ENCODE data around the gene BTLA. TPM values are rescaled to one million over a fixed set of nuclear protein-coding genes. Genes with fewer than 3 reads are reported as not detected.

The BTLA gene
- polyA plus RNA-seq, 1 donor = 1.0 TPM

DNA sequence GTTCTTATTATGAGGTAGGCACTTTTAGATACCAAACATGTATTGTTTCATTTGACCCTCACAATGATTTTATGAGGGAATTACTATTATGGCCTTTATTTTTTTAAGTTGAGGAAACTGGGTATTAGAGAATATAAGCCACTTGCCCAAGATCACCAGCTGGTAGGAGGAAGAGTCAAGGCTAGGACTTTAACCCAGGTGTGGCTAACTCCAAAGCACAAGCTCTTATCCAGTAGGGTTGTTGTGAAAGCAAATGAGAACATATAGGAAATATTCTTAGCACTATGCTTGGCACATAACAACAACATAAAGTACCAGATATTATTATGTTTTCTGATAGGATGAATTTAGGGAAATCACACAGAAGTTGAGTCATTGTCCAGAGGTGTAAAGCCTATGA is 7.9 kb downstream of the BTLA start:
- H3K27me3 ChIP-seq (ENCODE audit: control insufficient read depth, insufficient read depth, low read length) = no peaks in the 10 kb centered on the region
- no peaks in the 10 kb centered on the region for H3K36me3 ChIP-seq (ENCODE audit: control insufficient read depth, insufficient read depth, low read length)
- H3K9me3 ChIP-seq (ENCODE audit: control insufficient read depth, low read depth, low read length) = no peaks in the 10 kb centered on the region
- H3K4me1 ChIP-seq (ENCODE audit: control insufficient read depth, insufficient read depth, low read length) = no peaks in the 10 kb centered on the region
- no peak overlapping the region for H3K27ac ChIP-seq (ENCODE audit: low read length)
- H3K4me3 ChIP-seq (ENCODE audit: low read length) = no peak overlapping the region
- DNase-seq = peak in 1 of 2 donors; percentile 61

- no peaks in the 10 kb centered on the region for H3K36me3 ChIP-seq (ENCODE audit: control insufficient read depth, insufficient read depth, low read length)
- no peak overlapping the region for H3K27ac ChIP-seq (ENCODE audit: low read length)
- H3K9me3 ChIP-seq (ENCODE audit: control insufficient read depth, low read depth, low read length) = no peaks in the 10 kb centered on the region
- H3K4me3 ChIP-seq (ENCODE audit: low read length) = no peak overlapping the region
- H3K27me3 ChIP-seq (ENCODE audit: control insufficient read depth, insufficient read depth, low read length) = no peaks in the 10 kb centered on the region
- WGBS (ENCODE audit: insufficient coverage, low lambda C conversion rate) = no CpG with 5 or more reads among the region's 4 CpGs
- H3K4me1 ChIP-seq (ENCODE audit: control insufficient read depth, insufficient read depth, low read length) = no peaks in the 10 kb centered on the region
- no peak for DNase-seq
These were observed 9.4 kb downstream of the BTLA start for GRCh38 chr3:112489674-112490479.

GRCh38 chr3:112486811-112487505 is 12.3 kb downstream of the BTLA start:
- H3K9me3 ChIP-seq (ENCODE audit: control insufficient read depth, low read depth, low read length) = no peaks in the 10 kb centered on the region
- H3K4me3 ChIP-seq (ENCODE audit: low read length) = no peak overlapping the region
- H3K4me1 ChIP-seq (ENCODE audit: control insufficient read depth, insufficient read depth, low read length) = no peaks in the 10 kb centered on the region
- no peak for DNase-seq
- H3K27ac ChIP-seq (ENCODE audit: low read length) = no peak overlapping the region
- no CpG with 5 or more reads among the region's 7 CpGs for WGBS (ENCODE audit: insufficient coverage, low lambda C conversion rate)
- no peaks in the 10 kb centered on the region for H3K36me3 ChIP-seq (ENCODE audit: control insufficient read depth, insufficient read depth, low read length)
- no peaks in the 10 kb centered on the region for H3K27me3 ChIP-seq (ENCODE audit: control insufficient read depth, insufficient read depth, low read length)

DNA sequence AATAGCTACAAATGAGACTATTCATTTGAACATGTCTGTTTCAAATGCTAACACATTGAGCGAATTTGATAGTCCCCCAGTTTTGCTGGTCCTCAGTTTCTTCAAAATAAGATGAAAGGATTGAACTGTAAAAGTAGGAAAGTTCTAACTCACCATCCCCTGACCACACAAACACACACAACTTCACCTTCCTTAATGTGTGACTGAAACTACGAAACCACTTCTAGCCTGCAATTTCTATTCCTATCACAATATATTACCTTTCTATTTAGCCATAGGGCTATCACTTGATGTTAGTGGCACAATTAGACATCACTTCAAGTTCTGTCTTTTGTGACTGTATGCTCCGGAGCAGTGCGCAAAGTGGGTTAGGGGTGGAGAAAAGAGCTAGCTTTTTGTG is 14.9 kb downstream of the BTLA start:
- DNase-seq = no peak
- no peaks in the 10 kb centered on the region for H3K9me3 ChIP-seq (ENCODE audit: control insufficient read depth, low read depth, low read length)
- H3K27me3 ChIP-seq (ENCODE audit: control insufficient read depth, insufficient read depth, low read length) = no peaks in the 10 kb centered on the region
- no peaks in the 10 kb centered on the region for H3K36me3 ChIP-seq (ENCODE audit: control insufficient read depth, insufficient read depth, low read length)
- 100% methylated on average over 1 of the region's 4 CpGs for WGBS (ENCODE audit: insufficient coverage, low lambda C conversion rate)
- no peaks in the 10 kb centered on the region for H3K4me1 ChIP-seq (ENCODE audit: control insufficient read depth, insufficient read depth, low read length)
- no peak overlapping the region for H3K27ac ChIP-seq (ENCODE audit: low read length)
- H3K4me3 ChIP-seq (ENCODE audit: low read length) = no peak overlapping the region

GRCh38 chr3:112482675-112483074 is 16.6 kb downstream of the BTLA start:
- Histone ChIP-seq H3K4me3 (ENCODE audit: low read length) (no peak overlapping the region), H3K27ac (ENCODE audit: low read length) (no peak overlapping the region), H3K36me3 (ENCODE audit: control insufficient read depth, insufficient read depth, low read length) (no peaks in the 10 kb centered on the region), H3K27me3 (ENCODE audit: control insufficient read depth, insufficient read depth, low read length) (no peaks in the 10 kb centered on the region), H3K9me3 (ENCODE audit: control insufficient read depth, low read depth, low read length) (no peaks in the 10 kb centered on the region), H3K4me1 (ENCODE audit: control insufficient read depth, insufficient read depth, low read length) (no peaks in the 10 kb centered on the region)
- DNase-seq = no peak
- no CpG with 5 or more reads among the region's 1 CpG for WGBS (ENCODE audit: insufficient coverage, low lambda C conversion rate)

DNA sequence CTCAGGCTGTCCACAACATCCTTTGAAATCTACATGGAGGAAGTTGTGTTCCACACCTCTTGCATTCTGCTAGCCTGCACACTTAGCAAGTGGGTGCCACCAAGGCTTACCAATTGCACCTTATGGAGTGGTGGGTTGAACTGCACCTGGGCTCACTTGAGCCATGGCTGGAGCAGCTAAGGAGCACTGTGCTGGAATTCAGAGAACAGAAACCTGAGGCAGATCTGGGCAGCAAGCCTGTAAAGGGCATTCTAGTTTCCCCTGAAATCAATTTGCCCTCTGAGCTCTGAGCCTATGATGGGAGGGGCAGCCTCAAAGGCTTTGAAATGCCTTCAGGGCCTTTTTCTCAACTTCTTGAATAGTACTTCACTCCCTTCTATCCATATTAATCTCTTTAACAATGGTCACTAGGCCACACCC is 18.0 kb downstream of the BTLA start:
- Histone ChIP-seq H3K27ac (ENCODE audit: low read length) (no peak overlapping the region), H3K4me1 (ENCODE audit: control insufficient read depth, insufficient read depth, low read length) (no peaks in the 10 kb centered on the region), H3K36me3 (ENCODE audit: control insufficient read depth, insufficient read depth, low read length) (no peaks in the 10 kb centered on the region), H3K27me3 (ENCODE audit: control insufficient read depth, insufficient read depth, low read length) (no peaks in the 10 kb centered on the region), H3K9me3 (ENCODE audit: control insufficient read depth, low read depth, low read length) (no peaks in the 10 kb centered on the region), H3K4me3 (ENCODE audit: low read length) (no peak overlapping the region)
- DNase-seq = no peak

- no peak for DNase-seq
- 71% methylated on average over 1 of the region's 1 CpG for WGBS (ENCODE audit: insufficient coverage, low lambda C conversion rate)
- Histone ChIP-seq H3K27me3 (ENCODE audit: control insufficient read depth, insufficient read depth, low read length) (no peaks in the 10 kb centered on the region), H3K4me1 (ENCODE audit: control insufficient read depth, insufficient read depth, low read length) (no peaks in the 10 kb centered on the region), H3K4me3 (ENCODE audit: low read length) (no peak overlapping the region), H3K36me3 (ENCODE audit: control insufficient read depth, insufficient read depth, low read length) (no peaks in the 10 kb centered on the region), H3K9me3 (ENCODE audit: control insufficient read depth, low read depth, low read length) (no peaks in the 10 kb centered on the region), H3K27ac (ENCODE audit: low read length) (no peak overlapping the region)
These were observed 21.4 kb downstream of the BTLA start for GRCh38 chr3:112477891-112478290.

DNA sequence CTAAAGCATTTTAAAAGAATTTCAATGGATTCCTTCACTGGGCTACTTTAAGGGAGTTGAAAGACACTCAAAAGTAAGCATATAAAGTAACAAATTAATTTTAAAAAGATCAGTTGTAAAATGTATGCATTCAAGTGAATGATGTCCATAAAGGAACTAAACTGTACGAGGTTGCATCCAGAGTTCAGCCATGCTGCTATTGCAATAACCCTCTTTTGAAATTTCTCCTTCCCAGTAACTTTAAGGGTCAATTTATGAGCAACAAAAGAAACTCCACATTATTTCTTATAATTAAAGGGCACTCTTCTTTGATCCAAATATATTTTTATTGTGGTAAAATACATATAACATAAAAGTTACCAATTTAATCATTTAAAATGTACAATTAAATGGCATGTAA is 22.9 kb downstream of the BTLA start:
- no CpG with 5 or more reads among the region's 1 CpG for WGBS (ENCODE audit: insufficient coverage, low lambda C conversion rate)
- DNase-seq = no peak
- Histone ChIP-seq H3K27me3 (ENCODE audit: control insufficient read depth, insufficient read depth, low read length) (no peaks in the 10 kb centered on the region), H3K4me1 (ENCODE audit: control insufficient read depth, insufficient read depth, low read length) (no peaks in the 10 kb centered on the region), H3K9me3 (ENCODE audit: control insufficient read depth, low read depth, low read length) (no peaks in the 10 kb centered on the region), H3K36me3 (ENCODE audit: control insufficient read depth, insufficient read depth, low read length) (no peaks in the 10 kb centered on the region), H3K4me3 (ENCODE audit: low read length) (no peak overlapping the region), H3K27ac (ENCODE audit: low read length) (no peak overlapping the region)

- H3K27ac ChIP-seq (ENCODE audit: low read length) = no peak overlapping the region
- no peak overlapping the region for H3K4me3 ChIP-seq (ENCODE audit: low read length)
- H3K9me3 ChIP-seq (ENCODE audit: control insufficient read depth, low read depth, low read length) = no peaks in the 10 kb centered on the region
- no peak for DNase-seq
- no peaks in the 10 kb centered on the region for H3K4me1 ChIP-seq (ENCODE audit: control insufficient read depth, insufficient read depth, low read length)
- H3K27me3 ChIP-seq (ENCODE audit: control insufficient read depth, insufficient read depth, low read length) = no peaks in the 10 kb centered on the region
- 88% methylated on average over 1 of the region's 2 CpGs for WGBS (ENCODE audit: insufficient coverage, low lambda C conversion rate)
- no peaks in the 10 kb centered on the region for H3K36me3 ChIP-seq (ENCODE audit: control insufficient read depth, insufficient read depth, low read length)
These were observed 24.5 kb downstream of the BTLA start for GRCh38 chr3:112474796-112475195.

GRCh38 chr3:112472691-112473090 is 26.6 kb downstream of the BTLA start:
- no peaks in the 10 kb centered on the region for H3K36me3 ChIP-seq (ENCODE audit: control insufficient read depth, insufficient read depth, low read length)
- WGBS (ENCODE audit: insufficient coverage, low lambda C conversion rate) = no CpG with 5 or more reads among the region's 1 CpG
- H3K4me3 ChIP-seq (ENCODE audit: low read length) = no peak overlapping the region
- no peak for DNase-seq
- no peaks in the 10 kb centered on the region for H3K27me3 ChIP-seq (ENCODE audit: control insufficient read depth, insufficient read depth, low read length)
- no peak overlapping the region for H3K27ac ChIP-seq (ENCODE audit: low read length)
- H3K9me3 ChIP-seq (ENCODE audit: control insufficient read depth, low read depth, low read length) = no peaks in the 10 kb centered on the region
- no peaks in the 10 kb centered on the region for H3K4me1 ChIP-seq (ENCODE audit: control insufficient read depth, insufficient read depth, low read length)
